GM18502 (cell line): Measurements from ENCODE around the gene PEX19.
A peak's percentile ranks its signal among the peaks of the same experiment; 100 is the strongest.
"Not testable (repeated sequence)": the region's sequence is repeated elsewhere in the genome, so short reads cannot be mapped to it uniquely, and the experiment has no call there.

Experiments
- ATAC-seq: cut with Tn5 transposase; IDR thresholded peaks from one replicate; pipeline ENCODE4 v1.9.1; 2021; ENCODE audit warnings: mild to moderate bottlenecking; ENCODE audit not compliant: unreplicated experiment, poor library complexity

PEX19 gene, protein sequence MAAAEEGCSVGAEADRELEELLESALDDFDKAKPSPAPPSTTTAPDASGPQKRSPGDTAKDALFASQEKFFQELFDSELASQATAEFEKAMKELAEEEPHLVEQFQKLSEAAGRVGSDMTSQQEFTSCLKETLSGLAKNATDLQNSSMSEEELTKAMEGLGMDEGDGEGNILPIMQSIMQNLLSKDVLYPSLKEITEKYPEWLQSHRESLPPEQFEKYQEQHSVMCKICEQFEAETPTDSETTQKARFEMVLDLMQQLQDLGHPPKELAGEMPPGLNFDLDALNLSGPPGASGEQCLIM

DNA sequence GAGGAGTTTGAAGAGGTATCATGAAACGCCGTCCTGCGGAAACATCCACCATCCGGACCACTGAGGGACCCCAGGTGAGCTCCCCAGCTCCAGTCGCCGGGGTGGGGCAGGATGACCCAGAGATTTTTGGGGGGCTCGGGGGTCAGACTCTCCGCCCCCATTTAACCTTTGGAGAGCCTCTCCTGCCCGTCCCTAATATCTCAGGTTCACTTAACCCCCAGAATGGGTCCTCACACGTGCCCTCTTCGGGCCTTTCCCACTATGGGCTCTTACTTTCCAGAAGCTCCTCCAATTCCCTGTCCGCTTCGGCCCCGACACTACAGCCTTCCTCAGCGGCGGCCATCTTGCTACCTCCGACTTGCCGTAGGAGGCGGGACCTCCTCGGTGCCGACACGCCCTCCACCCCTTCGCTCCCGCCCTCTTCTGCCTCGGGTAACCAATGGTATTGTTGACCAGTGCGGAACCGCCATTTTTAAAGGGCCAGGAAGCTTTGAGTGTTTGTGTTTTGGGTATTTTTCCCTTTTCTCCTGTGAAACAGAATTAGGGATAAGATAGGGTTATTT lies at the start of gene PEX19:
TSS of gene PEX19 (minus strand) at position 352 of the 563 bp plus-strand sequence. CDS start at position 343, 9 bp downstream.
- ATAC-seq = peak; percentile 96

DNA sequence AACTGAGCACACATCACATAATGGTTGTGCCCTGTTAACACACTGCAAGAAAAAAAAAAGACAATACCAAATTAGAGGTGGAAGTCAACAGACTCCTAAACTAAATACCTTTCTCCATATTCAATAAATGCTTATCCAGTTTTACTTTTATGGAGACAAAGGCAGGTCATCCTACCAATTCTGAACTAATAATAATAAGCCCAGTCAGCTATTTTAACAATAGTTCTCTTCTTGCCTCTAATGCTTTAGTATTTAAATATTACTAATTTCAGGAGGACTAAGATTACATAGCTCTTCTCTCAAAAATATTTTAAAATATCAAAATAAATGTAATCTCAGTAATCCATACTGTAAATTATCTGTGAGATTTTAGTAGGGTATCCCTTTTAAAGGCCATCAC lies 47.6 kb upstream of the PEX19 start:
- ATAC-seq = no peak

DNA sequence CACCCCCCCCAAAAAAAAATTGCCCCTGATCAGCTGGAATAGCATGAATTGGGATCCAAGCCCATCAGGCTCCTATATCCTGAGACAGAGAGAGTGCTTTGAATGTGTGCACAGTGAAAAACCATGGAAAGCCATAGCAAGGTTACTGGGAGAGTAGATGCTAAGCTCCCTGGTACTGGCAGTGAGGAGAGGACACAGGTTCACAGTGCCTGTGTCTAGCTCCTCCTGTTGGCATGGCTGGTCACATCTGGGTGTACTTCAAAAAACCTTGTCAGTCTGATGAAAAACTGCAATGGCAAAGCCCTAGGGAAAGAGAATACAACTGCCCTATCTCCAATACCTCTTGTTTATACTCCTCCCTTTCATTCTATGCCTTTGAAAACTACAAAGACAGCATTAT lies 45.2 kb upstream of the PEX19 start:
- no peak for ATAC-seq

GRCh38 chr1:160328184-160328583 lies 43.3 kb upstream of the PEX19 start:
- no peak for ATAC-seq

GRCh38 chr1:160326418-160326817 lies 41.5 kb upstream of the PEX19 start:
- no peak for ATAC-seq

GRCh38 chr1:160325252-160325651 lies 40.3 kb upstream of the PEX19 start:
- ATAC-seq = no peak

GRCh38 chr1:160322831-160323230 lies 37.9 kb upstream of the PEX19 start:
- ATAC-seq = no peak

DNA sequence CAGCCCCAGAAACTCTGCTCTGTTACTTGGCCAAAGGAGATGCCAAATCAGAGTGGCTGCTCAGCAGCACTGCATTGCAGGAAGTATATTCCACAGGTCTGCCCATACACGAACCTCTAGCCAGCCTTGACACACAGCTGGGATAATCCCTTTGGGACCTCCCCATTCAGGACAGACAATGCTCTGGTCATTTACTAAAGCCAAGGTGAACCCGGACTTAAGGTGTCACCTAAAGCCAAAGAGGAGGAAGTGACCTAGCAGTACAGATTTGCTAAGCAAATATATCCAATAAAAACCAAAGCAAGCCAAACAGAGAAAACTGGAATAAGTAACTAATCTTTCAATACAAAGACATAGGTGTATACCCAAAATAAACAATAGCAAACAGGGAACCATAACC lies 30.4 kb upstream of the PEX19 start:
- no peak for ATAC-seq

DNA sequence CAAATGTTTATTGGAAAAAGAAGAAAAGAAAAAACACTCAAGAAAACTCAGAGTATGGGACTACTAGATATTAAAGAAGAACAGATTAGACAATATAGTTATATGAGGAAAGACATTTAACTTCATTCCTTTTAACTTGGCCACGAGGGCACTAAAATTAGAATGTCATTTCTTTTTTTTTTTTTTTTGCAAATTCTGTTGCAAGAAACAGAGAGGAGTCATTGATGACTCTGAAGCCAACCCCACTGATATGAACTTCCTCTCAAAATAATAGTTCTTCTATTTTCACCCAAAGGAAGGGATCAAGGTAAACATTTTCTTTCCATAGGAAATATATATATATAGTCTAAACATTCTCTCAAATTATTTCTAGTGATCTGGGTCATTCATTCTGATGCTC lies 24.6 kb upstream of the PEX19 start:
- ATAC-seq = no peak

DNA sequence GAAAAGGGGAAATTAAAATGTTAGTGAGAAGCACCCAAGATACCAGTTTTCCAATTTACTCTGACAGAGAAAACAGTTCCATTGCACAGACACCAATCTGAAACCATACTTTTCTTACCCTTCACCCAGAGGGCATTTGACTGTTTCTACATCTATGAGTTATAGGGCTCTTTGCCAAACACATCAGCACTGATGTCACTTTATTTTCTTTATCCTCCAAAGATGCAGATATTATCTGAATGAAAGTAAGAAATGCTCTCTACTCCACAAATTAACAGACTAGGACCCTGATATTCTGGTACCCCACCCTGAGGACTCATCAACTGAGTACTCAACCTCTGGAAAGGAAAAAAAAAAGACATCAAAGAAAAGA lies 24.2 kb upstream of the PEX19 start:
- ATAC-seq = no peak

DNA sequence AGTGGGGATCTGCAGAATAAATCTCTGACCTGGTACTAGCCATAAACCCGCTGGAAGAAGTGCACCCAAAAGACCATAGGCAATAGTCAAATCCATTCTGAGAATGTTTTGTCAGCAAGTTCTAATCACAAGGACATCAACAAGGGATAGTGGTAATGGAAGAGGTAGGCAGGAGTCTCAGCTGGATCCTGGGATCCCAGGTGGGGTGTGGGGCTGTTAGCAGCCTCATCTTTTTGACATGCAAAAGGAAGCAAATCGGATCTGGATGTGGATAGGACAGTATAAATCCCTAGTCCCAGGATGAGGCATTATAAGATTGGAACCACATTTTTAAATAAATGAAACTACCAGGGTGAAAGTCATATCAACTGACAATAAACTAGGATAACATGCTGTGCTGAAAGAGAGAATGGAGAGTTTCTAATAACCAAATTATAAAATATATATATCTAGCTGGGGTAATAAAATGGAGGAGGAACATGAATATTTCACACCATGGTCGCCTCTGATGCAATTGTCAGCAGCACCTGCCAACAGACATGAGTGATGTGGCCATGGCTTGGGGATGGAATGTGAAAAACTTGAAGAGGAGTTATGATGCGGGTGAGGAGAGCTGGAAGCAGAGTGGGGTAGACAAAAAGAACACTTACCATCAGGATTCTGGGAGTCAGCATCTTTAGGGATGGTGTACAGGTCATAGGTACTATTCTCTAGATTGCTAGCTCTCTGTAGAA lies 23.7 kb upstream of the PEX19 start:
- no peak for ATAC-seq

- ATAC-seq = no peak
Observed at GRCh38 chr1:160307118-160307791, 22.3 kb upstream of the PEX19 start.

DNA sequence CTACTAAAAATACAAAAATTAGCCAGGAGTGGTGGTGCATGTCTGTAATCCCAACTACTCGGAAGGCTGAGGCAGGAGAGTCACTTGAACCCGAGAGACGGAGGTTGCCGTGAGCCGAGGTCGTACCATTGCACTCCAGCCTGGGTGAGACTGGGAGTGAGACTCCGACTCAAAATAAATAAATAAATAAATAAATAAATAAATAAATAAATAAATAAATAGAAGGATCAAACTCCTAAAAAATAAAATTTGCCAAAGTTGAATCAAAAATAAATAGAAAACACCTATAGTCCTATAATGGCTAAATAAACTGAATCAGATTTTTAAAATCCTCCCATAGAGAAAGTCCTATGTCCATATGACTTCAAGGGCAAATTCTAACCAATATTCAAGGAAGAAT lies 15.2 kb upstream of the PEX19 start:
- no peak for ATAC-seq

DNA sequence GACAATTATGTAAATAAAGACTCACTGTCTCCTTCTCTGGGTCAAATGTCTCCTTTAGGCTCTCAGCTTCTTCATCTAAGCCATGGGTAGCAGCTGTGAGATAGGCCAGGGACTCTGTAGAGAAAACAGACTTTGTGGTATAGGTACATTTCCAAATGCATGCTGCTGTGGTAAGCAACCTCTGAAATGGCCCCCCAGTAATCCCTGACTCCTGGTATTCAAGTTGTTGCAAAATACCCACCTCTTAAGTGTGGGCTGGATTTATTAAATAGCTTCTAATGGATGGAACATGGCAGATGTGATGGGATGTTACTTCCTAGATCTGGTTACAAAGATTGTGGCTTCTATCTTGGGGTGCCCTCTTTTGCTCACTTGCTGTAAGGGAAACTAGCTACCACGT lies 11.1 kb upstream of the PEX19 start:
- ATAC-seq = no peak

DNA sequence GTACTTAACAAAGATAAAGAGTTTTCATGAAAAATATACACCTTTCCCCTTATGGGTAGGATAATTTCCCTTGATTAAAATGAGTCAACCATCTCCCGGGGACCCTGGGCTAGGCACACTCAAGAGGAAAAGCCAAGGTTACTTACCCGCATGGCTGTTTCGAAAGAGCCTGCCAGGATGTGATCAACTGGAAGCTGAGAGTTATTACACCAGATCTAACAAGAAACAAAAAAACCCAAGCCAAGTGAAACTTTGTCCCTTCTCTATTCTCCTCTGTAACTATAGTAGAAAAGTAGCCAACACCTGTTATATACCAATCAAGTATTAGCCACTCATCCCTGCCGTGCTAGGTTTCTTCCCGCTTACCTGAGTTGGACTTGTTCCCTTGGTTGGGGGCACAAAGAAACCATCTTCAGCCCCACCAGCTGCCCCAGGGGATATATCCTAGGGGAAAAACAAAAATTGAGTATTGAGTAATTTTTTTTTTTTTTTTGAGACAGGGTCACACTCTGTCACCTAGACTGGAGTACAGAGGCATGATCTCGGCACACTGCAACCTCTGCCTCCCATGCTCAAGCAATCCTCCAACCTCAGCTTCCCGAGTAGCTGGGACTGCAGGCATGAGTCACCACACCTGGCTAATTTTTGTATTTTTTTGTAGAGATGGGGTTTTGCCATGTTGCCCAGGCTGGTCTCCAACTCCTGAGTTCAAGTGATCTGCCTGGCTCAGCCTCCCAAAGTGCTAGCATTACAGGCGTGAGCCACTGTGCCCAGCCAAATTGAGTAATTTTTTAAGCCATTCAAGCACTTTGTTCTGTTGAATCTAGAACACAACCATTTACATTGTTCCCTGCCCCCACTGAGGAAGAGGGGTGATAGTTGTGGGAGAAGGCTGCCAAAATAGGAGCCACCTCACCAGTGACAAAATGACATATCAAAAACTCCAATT lies 8.4 kb upstream of the PEX19 start:
- no peak for ATAC-seq

GRCh38 chr1:160291248-160292220 lies 6.6 kb upstream of the PEX19 start:
- peak; percentile 73 for ATAC-seq

DNA sequence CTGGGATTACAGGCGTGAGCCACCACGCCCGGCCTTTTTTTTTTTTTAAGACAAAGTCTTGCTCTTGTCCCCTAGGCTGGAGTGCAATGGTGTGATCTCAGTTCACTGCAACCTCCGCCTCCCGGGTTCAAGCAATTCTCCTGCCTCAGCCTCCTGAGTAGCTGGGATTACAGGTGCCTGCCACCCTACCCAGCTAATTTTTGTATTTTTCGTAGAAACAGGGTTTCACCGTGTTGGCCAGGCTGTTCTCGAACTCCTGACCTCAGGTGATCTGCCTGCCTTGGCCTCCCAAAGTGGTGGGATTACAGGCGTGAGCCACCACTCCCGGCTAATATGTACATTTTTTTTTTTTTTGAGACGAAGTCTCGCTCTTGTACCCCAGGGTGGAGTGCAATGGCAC lies 2.8 kb upstream of the PEX19 start:
- not testable (repeated sequence) for ATAC-seq

DNA sequence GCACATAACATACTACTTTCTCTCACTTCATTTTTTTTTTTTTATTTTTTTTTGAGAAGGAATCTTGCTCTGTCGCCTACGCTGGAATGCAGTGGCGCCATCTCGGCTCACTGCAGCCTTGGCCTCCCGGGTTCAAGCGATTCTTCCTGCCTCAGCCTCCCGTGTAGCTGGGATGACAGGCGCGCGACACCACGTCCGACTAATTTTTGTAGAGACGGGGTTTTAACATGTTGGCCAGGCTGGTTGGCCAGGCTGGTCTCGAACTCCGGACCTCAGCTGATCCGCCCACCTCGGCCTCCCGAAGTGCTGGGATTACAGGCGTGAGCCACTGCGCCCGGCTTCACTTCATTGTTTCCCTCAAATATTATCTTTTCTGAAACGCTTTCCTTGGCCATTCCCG lies 573 bp upstream of the PEX19 start:
- no peak for ATAC-seq

GRCh38 chr1:160284220-160284781 lies 632 bp downstream of the PEX19 start:
- peak; percentile 27 for ATAC-seq
